ENCODE measurements around the gene ARHGAP23.

The ARHGAP23 gene

GRCh38 chr17:38421171-38421841, 7.0 kb upstream of the ARHGAP23 start:
- FAIRE-seq: no peak
- no peak for DNase-seq (ENCODE audit: insufficient read length, low spot score)
- TF ChIP-seq POU2F2 (IDR thresholded peaks at IDR 0.05; ENCODE audit: low read depth, low read length) (no peak), PAX5 (IDR thresholded peaks at IDR 0.05; ENCODE audit: insufficient read depth, low read length, severe bottlenecking) (no peak), POLR2A (IDR thresholded peaks at IDR 0.05; ENCODE audit: low read depth, low read length) (no peak), POLR2AphosphoS5 (IDR thresholded peaks at IDR 0.05; ENCODE audit: low read depth, low read length) (no peak), TAF1 (IDR thresholded peaks at IDR 0.05; ENCODE audit: low read depth, low read length) (no peak), SPI1 (IDR thresholded peaks at IDR 0.05; ENCODE audit: low read depth, low read length) (no peak)

GRCh38 chr17:38421871-38422827, 6.1 kb upstream of the ARHGAP23 start:
- no peak for DNase-seq (ENCODE audit: insufficient read length, low spot score)
- TF ChIP-seq POLR2A (IDR thresholded peaks at IDR 0.05; ENCODE audit: low read depth, low read length): no peak
- FAIRE-seq: no peak

GRCh38 chr17:38424297-38424972, 3.8 kb upstream of the ARHGAP23 start:
- DNase-seq (ENCODE audit: insufficient read length, low spot score) (no peak), FAIRE-seq (no peak)
- no peak for TF ChIP-seq PAX5 (IDR thresholded peaks at IDR 0.05; ENCODE audit: insufficient read depth, low read length, severe bottlenecking)

GRCh38 chr17:38425031-38425430, 3.2 kb upstream of the ARHGAP23 start:
- no peak for TF ChIP-seq SPI1 (IDR thresholded peaks at IDR 0.05; ENCODE audit: low read depth, low read length)
- no peak for TF ChIP-seq POLR2AphosphoS5 (IDR thresholded peaks at IDR 0.05; ENCODE audit: low read depth, low read length)
- TF ChIP-seq PAX5 (IDR thresholded peaks at IDR 0.05; ENCODE audit: insufficient read depth, low read length, severe bottlenecking): no peak
- no peak for TF ChIP-seq POU2F2 (IDR thresholded peaks at IDR 0.05; ENCODE audit: low read depth, low read length)
- no peak for TF ChIP-seq POLR2A (IDR thresholded peaks at IDR 0.05; ENCODE audit: low read depth, low read length)
- TF ChIP-seq TAF1 (IDR thresholded peaks at IDR 0.05; ENCODE audit: low read depth, low read length): no peak
- DNase-seq (ENCODE audit: insufficient read length, low spot score): no peak
- FAIRE-seq: no peak

- FAIRE-seq: no peak
- TF ChIP-seq POLR2A (IDR thresholded peaks at IDR 0.05; ENCODE audit: low read depth, low read length) (no peak), POU2F2 (IDR thresholded peaks at IDR 0.05; ENCODE audit: low read depth, low read length) (no peak), SPI1 (IDR thresholded peaks at IDR 0.05; ENCODE audit: low read depth, low read length) (no peak), POLR2AphosphoS5 (IDR thresholded peaks at IDR 0.05; ENCODE audit: low read depth, low read length) (no peak), PAX5 (IDR thresholded peaks at IDR 0.05; ENCODE audit: insufficient read depth, low read length, severe bottlenecking) (no peak), TAF1 (IDR thresholded peaks at IDR 0.05; ENCODE audit: low read depth, low read length) (no peak)
- no peak for DNase-seq (ENCODE audit: insufficient read length, low spot score)
Measured at GRCh38 chr17:38425744-38426143, 2.5 kb upstream of the ARHGAP23 start.

GRCh38 chr17:38426441-38426840, 1.8 kb upstream of the ARHGAP23 start:
- no peak for FAIRE-seq
- TF ChIP-seq PAX5 (IDR thresholded peaks at IDR 0.05; ENCODE audit: insufficient read depth, low read length, severe bottlenecking): no peak
- TF ChIP-seq SPI1 (IDR thresholded peaks at IDR 0.05; ENCODE audit: low read depth, low read length): no peak
- TF ChIP-seq POLR2A (IDR thresholded peaks at IDR 0.05; ENCODE audit: low read depth, low read length): no peak
- DNase-seq (ENCODE audit: insufficient read length, low spot score): no peak

- DNase-seq (ENCODE audit: insufficient read length, low spot score): no peak
- TF ChIP-seq POLR2A (IDR thresholded peaks at IDR 0.05; ENCODE audit: low read depth, low read length): no peak
- FAIRE-seq: no peak
Measured at GRCh38 chr17:38427160-38427949, 909 bp upstream of the ARHGAP23 start.

GRCh38 chr17:38428643-38429371, 543 bp downstream of the ARHGAP23 start:
- FAIRE-seq (no peak), DNase-seq (ENCODE audit: insufficient read length, low spot score) (no peak)
- TF ChIP-seq POLR2AphosphoS5 (IDR thresholded peaks at IDR 0.05; ENCODE audit: low read depth, low read length) (no peak), POU2F2 (IDR thresholded peaks at IDR 0.05; ENCODE audit: low read depth, low read length) (no peak), PAX5 (IDR thresholded peaks at IDR 0.05; ENCODE audit: insufficient read depth, low read length, severe bottlenecking) (no peak), POLR2A (IDR thresholded peaks at IDR 0.05; ENCODE audit: low read depth, low read length) (no peak), TAF1 (IDR thresholded peaks at IDR 0.05; ENCODE audit: low read depth, low read length) (no peak)

- FAIRE-seq (no peak), DNase-seq (ENCODE audit: insufficient read length, low spot score) (no peak)
- no peak for TF ChIP-seq PAX5 (IDR thresholded peaks at IDR 0.05; ENCODE audit: insufficient read depth, low read length, severe bottlenecking)
- no peak for TF ChIP-seq POLR2A (IDR thresholded peaks at IDR 0.05; ENCODE audit: low read depth, low read length)
- TF ChIP-seq SPI1 (IDR thresholded peaks at IDR 0.05; ENCODE audit: low read depth, low read length): no peak
- TF ChIP-seq POLR2AphosphoS5 (IDR thresholded peaks at IDR 0.05; ENCODE audit: low read depth, low read length): no peak
- TF ChIP-seq POU2F2 (IDR thresholded peaks at IDR 0.05; ENCODE audit: low read depth, low read length): no peak
- no peak for TF ChIP-seq TAF1 (IDR thresholded peaks at IDR 0.05; ENCODE audit: low read depth, low read length)
Measured at GRCh38 chr17:38429476-38430100, 1.3 kb downstream of the ARHGAP23 start.
